Measurements from ENCODE around the gene OXCT1. TPM values are rescaled to one million over a fixed set of nuclear protein-coding genes. Genes with fewer than 3 reads are reported as not detected.

OXCT1 gene
- total and polyA plus RNA-seq, 9 of the 15 experiments (the other 6 are each of a cell fraction or from before 2014, with no cell fraction given) = 24.7 to 61.2 (median 41.9) TPM

DNA sequence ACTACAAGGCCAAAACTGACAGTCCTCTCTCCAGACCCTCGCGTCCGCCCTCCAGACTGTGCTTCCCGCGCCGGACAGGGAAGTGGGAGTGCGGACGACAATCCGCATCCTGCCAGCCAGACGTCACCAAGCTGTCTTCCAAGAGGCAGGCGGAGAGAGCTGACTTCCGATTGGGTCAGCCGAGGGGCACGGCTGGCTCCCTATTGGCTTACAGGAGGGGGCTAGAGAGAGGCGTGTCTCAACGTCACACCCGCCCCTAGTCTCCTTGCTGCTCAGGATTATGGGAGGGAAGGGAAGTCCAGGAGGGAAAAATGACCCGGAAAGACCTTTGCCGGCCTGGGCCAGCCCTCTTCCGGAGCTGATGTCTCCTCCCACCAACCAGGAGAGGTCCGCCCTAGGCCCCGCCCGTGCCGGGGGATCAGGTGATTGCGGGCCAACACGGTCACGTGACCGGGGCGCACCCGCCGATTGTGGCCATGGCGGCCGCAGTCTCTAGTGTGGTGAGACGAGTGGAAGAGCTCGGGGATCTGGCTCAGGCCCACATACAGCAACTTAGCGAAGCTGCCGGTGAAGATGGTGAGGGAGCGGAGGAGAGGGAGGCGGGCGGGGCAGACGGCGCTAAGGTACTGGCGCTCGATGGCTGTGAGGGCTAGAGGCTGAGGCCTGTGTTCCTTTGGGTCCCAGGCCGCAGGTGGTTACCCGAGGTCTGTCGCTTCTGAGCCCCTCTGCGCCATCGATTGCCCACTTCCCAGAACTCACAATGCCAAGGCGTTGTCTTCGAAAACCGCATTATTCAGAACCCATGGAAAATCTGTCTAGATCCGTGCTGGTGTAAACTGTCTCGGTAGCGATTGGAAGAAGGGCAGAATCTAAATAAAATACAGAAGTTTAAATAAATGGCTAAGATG is 33.9 kb upstream of the OXCT1 start, which contains the start of gene RIMOC1 (continued):
- TF ChIP-seq, protein P1, sequence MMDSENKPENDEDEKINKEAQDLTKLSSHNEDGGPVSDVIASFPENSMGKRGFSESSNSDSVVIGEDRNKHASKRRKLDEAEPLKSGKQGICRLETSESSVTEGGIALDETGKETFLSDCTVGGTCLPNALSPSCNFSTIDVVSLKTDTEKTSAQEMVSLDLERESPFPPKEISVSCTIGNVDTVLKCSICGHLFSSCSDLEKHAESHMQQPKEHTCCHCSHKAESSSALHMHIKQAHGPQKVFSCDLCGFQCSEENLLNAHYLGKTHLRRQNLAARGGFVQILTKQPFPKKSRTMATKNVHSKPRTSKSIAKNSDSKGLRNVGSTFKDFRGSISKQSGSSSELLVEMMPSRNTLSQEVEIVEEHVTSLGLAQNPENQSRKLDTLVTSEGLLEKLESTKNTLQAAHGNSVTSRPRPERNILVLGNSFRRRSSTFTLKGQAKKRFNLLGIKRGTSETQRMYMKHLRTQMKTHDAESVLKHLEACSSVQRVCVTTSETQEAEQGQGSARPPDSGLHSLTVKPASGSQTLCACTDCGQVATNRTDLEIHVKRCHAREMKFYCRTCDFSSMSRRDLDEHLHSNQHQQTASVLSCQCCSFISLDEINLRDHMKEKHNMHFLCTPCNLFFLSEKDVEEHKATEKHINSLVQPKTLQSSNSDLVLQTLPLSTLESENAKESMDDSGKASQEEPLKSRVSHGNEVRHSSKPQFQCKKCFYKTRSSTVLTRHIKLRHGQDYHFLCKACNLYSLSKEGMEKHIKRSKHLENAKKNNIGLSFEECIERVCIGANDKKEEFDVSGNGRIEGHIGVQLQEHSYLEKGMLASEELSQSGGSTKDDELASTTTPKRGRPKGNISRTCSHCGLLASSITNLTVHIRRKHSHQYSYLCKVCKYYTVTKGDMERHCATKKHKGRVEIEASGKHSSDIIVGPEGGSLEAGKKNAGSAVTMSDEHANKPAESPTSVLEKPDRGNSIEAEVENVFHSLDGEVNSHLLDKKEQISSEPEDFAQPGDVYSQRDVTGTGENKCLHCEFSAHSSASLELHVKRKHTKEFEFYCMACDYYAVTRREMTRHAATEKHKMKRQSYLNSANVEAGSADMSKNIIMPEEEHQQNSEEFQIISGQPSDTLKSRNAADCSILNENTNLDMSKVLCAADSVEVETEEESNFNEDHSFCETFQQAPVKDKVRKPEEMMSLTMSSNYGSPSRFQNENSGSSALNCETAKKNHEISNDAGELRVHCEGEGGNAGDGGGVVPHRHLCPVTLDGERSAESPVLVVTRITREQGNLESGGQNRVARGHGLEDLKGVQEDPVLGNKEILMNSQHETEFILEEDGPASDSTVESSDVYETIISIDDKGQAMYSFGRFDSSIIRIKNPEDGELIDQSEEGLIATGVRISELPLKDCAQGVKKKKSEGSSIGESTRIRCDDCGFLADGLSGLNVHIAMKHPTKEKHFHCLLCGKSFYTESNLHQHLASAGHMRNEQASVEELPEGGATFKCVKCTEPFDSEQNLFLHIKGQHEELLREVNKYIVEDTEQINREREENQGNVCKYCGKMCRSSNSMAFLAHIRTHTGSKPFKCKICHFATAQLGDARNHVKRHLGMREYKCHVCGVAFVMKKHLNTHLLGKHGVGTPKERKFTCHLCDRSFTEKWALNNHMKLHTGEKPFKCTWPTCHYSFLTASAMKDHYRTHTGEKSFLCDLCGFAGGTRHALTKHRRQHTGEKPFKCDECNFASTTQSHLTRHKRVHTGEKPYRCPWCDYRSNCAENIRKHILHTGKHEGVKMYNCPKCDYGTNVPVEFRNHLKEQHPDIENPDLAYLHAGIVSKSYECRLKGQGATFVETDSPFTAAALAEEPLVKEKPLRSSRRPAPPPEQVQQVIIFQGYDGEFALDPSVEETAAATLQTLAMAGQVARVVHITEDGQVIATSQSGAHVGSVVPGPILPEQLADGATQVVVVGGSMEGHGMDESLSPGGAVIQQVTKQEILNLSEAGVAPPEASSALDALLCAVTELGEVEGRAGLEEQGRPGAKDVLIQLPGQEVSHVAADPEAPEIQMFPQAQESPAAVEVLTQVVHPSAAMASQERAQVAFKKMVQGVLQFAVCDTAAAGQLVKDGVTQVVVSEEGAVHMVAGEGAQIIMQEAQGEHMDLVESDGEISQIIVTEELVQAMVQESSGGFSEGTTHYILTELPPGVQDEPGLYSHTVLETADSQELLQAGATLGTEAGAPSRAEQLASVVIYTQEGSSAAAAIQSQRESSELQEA (IDR thresholded peaks at IDR 0.05; ENCODE audit: low read depth) = no peak
- no peak for TF ChIP-seq HNRNPUL1 (IDR thresholded peaks at IDR 0.05; ENCODE audit: low read length)
- no peak for TF ChIP-seq ETS2 (tag; IDR thresholded peaks at IDR 0.05; ENCODE audit: borderline replicate concordance, poor library complexity, severe bottlenecking)
- TF ChIP-seq, protein P2, sequence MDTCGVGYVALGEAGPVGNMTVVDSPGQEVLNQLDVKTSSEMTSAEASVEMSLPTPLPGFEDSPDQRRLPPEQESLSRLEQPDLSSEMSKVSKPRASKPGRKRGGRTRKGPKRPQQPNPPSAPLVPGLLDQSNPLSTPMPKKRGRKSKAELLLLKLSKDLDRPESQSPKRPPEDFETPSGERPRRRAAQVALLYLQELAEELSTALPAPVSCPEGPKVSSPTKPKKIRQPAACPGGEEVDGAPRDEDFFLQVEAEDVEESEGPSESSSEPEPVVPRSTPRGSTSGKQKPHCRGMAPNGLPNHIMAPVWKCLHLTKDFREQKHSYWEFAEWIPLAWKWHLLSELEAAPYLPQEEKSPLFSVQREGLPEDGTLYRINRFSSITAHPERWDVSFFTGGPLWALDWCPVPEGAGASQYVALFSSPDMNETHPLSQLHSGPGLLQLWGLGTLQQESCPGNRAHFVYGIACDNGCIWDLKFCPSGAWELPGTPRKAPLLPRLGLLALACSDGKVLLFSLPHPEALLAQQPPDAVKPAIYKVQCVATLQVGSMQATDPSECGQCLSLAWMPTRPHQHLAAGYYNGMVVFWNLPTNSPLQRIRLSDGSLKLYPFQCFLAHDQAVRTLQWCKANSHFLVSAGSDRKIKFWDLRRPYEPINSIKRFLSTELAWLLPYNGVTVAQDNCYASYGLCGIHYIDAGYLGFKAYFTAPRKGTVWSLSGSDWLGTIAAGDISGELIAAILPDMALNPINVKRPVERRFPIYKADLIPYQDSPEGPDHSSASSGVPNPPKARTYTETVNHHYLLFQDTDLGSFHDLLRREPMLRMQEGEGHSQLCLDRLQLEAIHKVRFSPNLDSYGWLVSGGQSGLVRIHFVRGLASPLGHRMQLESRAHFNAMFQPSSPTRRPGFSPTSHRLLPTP (IDR thresholded peaks at IDR 0.05; ENCODE audit: borderline replicate concordance, extremely low read depth, insufficient read length) = no peak
- peak; percentile 76 for TF ChIP-seq ESRRA (IDR thresholded peaks at IDR 0.05; ENCODE audit: borderline replicate concordance, low read depth)
- no peak for TF ChIP-seq STAG1 (CRISPR knock-in tag; IDR thresholded peaks at IDR 0.05; ENCODE audit: borderline replicate concordance)
- TF ChIP-seq ZFP1 (CRISPR knock-in tag; IDR thresholded peaks at IDR 0.05) = no peak
- TF ChIP-seq ZFX (CRISPR knock-in tag; IDR thresholded peaks at IDR 0.05) = peak; percentile 99
- TF ChIP-seq, protein P3, sequence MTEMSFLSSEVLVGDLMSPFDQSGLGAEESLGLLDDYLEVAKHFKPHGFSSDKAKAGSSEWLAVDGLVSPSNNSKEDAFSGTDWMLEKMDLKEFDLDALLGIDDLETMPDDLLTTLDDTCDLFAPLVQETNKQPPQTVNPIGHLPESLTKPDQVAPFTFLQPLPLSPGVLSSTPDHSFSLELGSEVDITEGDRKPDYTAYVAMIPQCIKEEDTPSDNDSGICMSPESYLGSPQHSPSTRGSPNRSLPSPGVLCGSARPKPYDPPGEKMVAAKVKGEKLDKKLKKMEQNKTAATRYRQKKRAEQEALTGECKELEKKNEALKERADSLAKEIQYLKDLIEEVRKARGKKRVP (CRISPR knock-in tag; IDR thresholded peaks at IDR 0.05) = peak; percentile 68
- TF ChIP-seq, protein P4, sequence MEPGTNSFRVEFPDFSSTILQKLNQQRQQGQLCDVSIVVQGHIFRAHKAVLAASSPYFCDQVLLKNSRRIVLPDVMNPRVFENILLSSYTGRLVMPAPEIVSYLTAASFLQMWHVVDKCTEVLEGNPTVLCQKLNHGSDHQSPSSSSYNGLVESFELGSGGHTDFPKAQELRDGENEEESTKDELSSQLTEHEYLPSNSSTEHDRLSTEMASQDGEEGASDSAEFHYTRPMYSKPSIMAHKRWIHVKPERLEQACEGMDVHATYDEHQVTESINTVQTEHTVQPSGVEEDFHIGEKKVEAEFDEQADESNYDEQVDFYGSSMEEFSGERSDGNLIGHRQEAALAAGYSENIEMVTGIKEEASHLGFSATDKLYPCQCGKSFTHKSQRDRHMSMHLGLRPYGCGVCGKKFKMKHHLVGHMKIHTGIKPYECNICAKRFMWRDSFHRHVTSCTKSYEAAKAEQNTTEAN (CRISPR knock-in tag; IDR thresholded peaks at IDR 0.05) = no peak
- TF ChIP-seq ZNF584 (CRISPR knock-in tag; IDR thresholded peaks at IDR 0.05; ENCODE audit: low read depth) = 0 out of 2 replicates have a peak, but pooled peaks have one; percentile 32
- no peak for TF ChIP-seq ZSCAN29 (IDR thresholded peaks at IDR 0.05)

Data from K562 (cell line).